ENCODE measurements around the gene BTBD9.

Gene BTBD9

DNA sequence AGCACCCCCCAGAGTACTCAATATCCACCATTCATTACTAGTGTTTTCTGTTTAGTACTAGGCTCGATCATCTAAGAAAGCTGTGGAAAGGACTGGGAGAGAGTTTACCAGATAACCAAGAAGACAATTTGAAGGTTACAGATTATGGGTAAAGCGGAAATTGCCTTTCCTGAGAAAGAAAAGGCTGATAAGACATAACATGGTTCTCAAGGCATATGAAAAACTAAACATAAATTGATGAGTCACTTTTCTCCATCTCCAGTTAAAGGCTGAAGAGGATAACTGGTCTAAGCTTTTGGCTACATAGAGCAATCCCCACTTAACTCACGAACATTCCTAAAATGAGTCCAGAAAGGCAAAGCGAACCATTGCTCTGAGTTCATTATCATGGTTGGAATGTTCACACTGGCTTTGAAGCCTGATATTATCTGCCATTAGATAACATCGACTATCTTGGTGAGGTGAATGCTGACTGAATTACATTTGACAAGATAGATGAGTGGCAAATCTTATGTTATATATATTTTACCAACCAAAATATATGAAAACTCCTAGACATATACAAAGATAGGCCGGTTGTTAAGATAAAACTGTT, 65.8 kb downstream of the BTBD9 start:
- no peak overlapping the region for H3K4me3 ChIP-seq (ENCODE audit: low read length)
- H3K9ac ChIP-seq (ENCODE audit: low read length) = no peak overlapping the region
- H3K36me3 ChIP-seq (ENCODE audit: control insufficient read depth, low read depth, low read length) = no peaks in the 10 kb centered on the region
- no peak overlapping the region for H3K27ac ChIP-seq (ENCODE audit: low read length)
- peaks cover 9% of the 10 kb centered on the region for H3K4me1 ChIP-seq (ENCODE audit: control insufficient read depth, low read depth, low read length)
- H3K27me3 ChIP-seq (ENCODE audit: control insufficient read depth, insufficient read depth, low read length) = no peaks in the 10 kb centered on the region
- H3K9me3 ChIP-seq (ENCODE audit: control insufficient read depth, low read depth, low read length) = no peaks in the 10 kb centered on the region

DNA sequence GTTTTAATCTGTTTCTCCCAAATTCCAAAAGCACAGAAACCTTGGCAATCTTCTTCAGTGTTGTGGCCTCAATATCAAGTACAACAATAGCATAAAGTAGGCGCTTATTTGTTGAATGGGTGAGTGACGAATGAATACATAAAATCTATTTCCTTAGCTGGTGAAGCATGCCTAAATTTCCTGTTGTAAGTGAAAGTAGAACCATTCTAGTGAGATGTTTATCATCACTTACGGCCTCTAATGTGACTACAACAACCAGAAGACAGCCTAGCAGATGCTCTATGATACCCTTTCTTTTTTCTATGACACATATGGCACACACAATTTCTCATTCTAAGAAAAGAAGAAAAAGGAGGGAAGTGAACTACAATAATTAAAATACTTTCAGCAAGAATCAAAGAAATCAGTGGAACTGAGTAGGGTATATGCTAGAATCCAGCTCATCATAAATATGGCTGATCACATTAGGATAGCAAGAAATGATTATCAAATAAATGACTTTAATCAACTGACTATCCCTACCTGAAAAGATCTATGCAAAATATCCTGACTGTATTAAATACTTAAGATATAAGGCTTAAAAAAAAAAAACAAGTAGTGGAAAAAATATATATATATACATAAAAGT, 67.4 kb downstream of the BTBD9 start:
- Histone ChIP-seq H3K9ac (ENCODE audit: low read length) (no peak overlapping the region), H3K27ac (ENCODE audit: low read length) (no peak overlapping the region), H3K27me3 (ENCODE audit: control insufficient read depth, insufficient read depth, low read length) (no peaks in the 10 kb centered on the region), H3K9me3 (ENCODE audit: control insufficient read depth, low read depth, low read length) (no peaks in the 10 kb centered on the region), H3K4me3 (ENCODE audit: low read length) (no peak overlapping the region), H3K36me3 (ENCODE audit: control insufficient read depth, low read depth, low read length) (no peaks in the 10 kb centered on the region), H3K4me1 (ENCODE audit: control insufficient read depth, low read depth, low read length) (peaks cover 9% of the 10 kb centered on the region)

DNA sequence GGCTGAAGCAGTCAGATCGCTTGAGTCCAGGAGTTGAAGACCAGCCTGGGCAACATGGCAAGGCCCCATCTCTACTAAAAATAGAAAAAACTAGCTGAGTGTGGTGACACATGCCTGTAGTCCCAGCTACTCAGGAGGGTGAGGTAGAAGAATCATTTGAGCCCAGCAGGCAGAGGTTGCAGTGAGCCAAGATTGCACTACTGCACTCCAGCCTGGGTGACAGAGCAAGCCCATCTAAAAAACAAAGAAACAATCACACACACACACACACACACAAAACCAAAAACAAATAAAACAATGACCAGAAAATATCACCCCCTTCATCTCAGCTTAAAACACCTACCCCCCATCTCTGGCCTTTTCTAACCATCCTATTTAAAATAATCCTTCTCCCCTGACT, 68.0 kb downstream of the BTBD9 start:
- no peak overlapping the region for H3K9ac ChIP-seq (ENCODE audit: low read length)
- no peaks in the 10 kb centered on the region for H3K9me3 ChIP-seq (ENCODE audit: control insufficient read depth, low read depth, low read length)
- no peaks in the 10 kb centered on the region for H3K27me3 ChIP-seq (ENCODE audit: control insufficient read depth, insufficient read depth, low read length)
- peaks cover 11% of the 10 kb centered on the region for H3K4me1 ChIP-seq (ENCODE audit: control insufficient read depth, low read depth, low read length)
- no peak overlapping the region for H3K27ac ChIP-seq (ENCODE audit: low read length)
- H3K36me3 ChIP-seq (ENCODE audit: control insufficient read depth, low read depth, low read length) = no peaks in the 10 kb centered on the region
- no peak overlapping the region for H3K4me3 ChIP-seq (ENCODE audit: low read length)

DNA sequence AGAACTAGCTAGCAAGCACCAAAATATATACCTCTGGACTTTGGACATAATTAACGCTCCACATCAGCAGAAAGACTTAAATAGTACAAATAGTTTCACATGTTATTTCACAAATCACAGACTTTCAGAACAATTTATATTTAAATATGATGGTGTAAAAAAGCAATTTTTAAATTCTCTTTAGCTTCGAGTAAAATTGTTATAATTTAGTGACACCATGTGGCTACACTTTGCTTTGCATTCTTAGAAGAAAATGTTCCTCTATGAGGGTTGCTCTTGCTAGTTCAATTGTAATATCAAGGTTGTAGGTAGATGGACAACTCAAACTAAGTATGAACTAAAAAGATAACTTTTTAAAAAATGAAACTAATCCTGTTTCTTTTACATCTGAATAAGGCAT, 69.0 kb downstream of the BTBD9 start:
- Histone ChIP-seq H3K27ac (ENCODE audit: low read length) (no peak overlapping the region), H3K4me1 (ENCODE audit: control insufficient read depth, low read depth, low read length) (peaks cover 18% of the 10 kb centered on the region), H3K4me3 (ENCODE audit: low read length) (no peak overlapping the region), H3K27me3 (ENCODE audit: control insufficient read depth, insufficient read depth, low read length) (no peaks in the 10 kb centered on the region), H3K9ac (ENCODE audit: low read length) (no peak overlapping the region), H3K36me3 (ENCODE audit: control insufficient read depth, low read depth, low read length) (no peaks in the 10 kb centered on the region), H3K9me3 (ENCODE audit: control insufficient read depth, low read depth, low read length) (no peaks in the 10 kb centered on the region)

DNA sequence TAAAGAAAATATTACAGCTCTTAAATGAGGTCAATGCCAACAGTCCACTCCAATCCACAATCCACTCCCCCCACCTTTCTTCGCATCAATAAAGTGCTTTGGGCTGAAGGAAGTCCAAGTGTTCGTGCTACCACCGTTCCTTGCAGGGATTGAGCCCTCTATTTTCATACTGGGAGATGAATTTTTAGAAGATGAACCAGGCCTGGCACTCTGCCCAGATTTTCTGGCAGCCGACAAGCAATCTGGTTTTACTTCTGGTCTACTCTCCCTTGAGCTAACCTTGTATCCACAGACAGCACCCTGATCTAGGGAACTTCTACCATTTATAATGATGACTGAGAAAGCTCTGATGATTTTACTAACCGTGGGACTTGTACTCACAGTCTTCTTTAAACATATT, 72.3 kb downstream of the BTBD9 start:
- no peaks in the 10 kb centered on the region for H3K9me3 ChIP-seq (ENCODE audit: control insufficient read depth, low read depth, low read length)
- H3K36me3 ChIP-seq (ENCODE audit: control insufficient read depth, low read depth, low read length) = no peaks in the 10 kb centered on the region
- no peak overlapping the region for H3K9ac ChIP-seq (ENCODE audit: low read length)
- H3K4me3 ChIP-seq (ENCODE audit: low read length) = no peak overlapping the region
- H3K4me1 ChIP-seq (ENCODE audit: control insufficient read depth, low read depth, low read length) = peaks cover 18% of the 10 kb centered on the region
- no peak overlapping the region for H3K27ac ChIP-seq (ENCODE audit: low read length)
- no peaks in the 10 kb centered on the region for H3K27me3 ChIP-seq (ENCODE audit: control insufficient read depth, insufficient read depth, low read length)

DNA sequence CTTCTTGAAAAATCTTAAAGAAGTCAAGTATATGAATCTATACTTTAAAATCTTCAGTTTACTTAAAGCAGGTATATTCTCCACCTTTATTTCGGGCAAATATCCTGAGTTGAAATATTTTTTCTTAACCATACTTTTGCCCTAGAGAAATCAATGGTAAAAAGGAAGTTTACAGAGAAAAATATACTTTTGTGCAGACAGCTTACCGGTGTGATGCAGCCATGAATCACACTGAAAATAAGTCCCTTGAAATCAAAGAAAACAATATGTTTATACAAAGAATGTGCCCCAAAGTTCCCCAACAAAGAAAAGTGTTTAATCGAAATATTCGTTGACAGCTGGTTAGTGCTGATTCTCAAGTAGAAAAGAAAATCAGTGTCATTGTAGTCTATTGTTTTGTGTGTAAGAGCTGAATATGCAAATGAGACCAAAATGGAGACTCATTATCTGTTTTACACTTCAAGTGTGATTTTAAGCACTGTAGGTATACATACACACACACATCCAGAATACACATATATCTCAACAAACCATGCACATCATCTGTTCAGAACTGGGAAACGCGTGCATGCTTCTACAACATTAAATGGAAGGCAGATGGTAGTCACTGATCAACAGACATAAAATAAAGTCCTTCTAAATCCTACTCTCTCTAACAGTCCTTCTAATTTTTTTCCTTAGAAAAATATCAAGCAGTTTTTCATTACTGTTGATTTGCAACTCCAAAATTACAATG, 73.3 kb downstream of the BTBD9 start:
- Histone ChIP-seq H3K27ac (ENCODE audit: low read length) (no peak overlapping the region), H3K27me3 (ENCODE audit: control insufficient read depth, insufficient read depth, low read length) (no peaks in the 10 kb centered on the region), H3K9ac (ENCODE audit: low read length) (no peak overlapping the region), H3K9me3 (ENCODE audit: control insufficient read depth, low read depth, low read length) (no peaks in the 10 kb centered on the region), H3K36me3 (ENCODE audit: control insufficient read depth, low read depth, low read length) (no peaks in the 10 kb centered on the region), H3K4me1 (ENCODE audit: control insufficient read depth, low read depth, low read length) (peaks cover 18% of the 10 kb centered on the region), H3K4me3 (ENCODE audit: low read length) (no peak overlapping the region)

DNA sequence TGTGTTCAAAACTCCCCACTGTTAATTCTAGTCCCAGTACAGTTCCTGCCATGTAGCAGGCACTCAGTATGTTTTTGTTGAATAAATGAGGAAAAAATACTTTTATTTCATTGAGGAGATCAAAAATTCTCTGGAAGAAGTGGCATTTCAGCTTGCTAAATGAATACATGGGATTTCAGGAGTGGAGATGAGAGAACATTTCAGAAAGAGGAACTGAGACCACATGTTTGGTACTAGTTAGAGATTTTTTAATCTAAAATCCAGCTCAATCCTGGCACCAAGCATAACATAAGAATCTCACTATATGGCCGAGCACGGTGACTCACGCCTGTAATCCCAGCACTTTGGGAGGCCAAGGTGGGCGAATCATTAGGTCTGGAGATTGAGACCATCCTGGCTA, 75.4 kb downstream of the BTBD9 start:
- Histone ChIP-seq H3K27me3 (ENCODE audit: control insufficient read depth, insufficient read depth, low read length) (no peaks in the 10 kb centered on the region), H3K36me3 (ENCODE audit: control insufficient read depth, low read depth, low read length) (no peaks in the 10 kb centered on the region), H3K9ac (ENCODE audit: low read length) (no peak overlapping the region), H3K4me1 (ENCODE audit: control insufficient read depth, low read depth, low read length) (peaks cover 9% of the 10 kb centered on the region), H3K9me3 (ENCODE audit: control insufficient read depth, low read depth, low read length) (no peaks in the 10 kb centered on the region), H3K27ac (ENCODE audit: low read length) (no peak overlapping the region), H3K4me3 (ENCODE audit: low read length) (no peak overlapping the region)

GRCh38 chr6:38555606-38556005, 84.1 kb downstream of the BTBD9 start:
- Histone ChIP-seq H3K9ac (ENCODE audit: low read length) (no peak overlapping the region), H3K9me3 (ENCODE audit: control insufficient read depth, low read depth, low read length) (no peaks in the 10 kb centered on the region), H3K36me3 (ENCODE audit: control insufficient read depth, low read depth, low read length) (no peaks in the 10 kb centered on the region), H3K27ac (ENCODE audit: low read length) (no peak overlapping the region), H3K27me3 (ENCODE audit: control insufficient read depth, insufficient read depth, low read length) (no peaks in the 10 kb centered on the region), H3K4me3 (ENCODE audit: low read length) (no peak overlapping the region), H3K4me1 (ENCODE audit: control insufficient read depth, low read depth, low read length) (no peaks in the 10 kb centered on the region)

DNA sequence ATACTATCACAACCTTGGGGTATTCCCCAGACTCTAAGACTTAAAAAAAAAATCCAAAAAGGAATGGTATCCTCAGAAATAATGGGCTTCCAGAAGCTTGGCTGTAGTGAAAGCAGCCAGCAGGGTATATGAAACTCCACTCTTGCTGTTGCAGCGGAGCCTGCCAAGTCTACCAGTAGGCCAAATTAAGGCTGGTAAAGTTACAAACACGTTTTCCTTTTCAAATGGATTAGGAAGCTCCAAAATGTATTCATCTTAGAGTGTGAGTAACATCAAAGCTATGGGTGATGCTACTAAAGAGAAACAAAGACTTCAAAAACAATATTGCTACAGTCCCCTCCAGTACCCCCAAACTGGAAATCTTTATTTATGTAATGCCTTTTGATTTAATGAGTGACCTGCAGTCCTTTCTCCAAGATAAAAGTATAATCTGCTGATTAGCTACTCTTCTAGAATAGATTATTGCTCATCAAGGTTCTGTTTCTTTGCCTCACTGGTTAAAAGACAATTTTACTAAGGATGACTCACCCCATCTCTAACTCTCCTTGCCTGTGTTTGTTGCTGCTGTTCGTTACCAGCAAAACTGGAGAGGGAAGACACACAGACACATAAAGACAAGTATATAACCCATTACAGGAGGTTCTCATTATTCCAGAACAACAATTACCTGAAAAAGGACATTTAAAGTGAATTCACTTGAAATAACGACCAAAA, 84.9 kb downstream of the BTBD9 start:
- Histone ChIP-seq H3K36me3 (ENCODE audit: control insufficient read depth, low read depth, low read length) (no peaks in the 10 kb centered on the region), H3K4me1 (ENCODE audit: control insufficient read depth, low read depth, low read length) (no peaks in the 10 kb centered on the region), H3K4me3 (ENCODE audit: low read length) (no peak overlapping the region), H3K9me3 (ENCODE audit: control insufficient read depth, low read depth, low read length) (no peaks in the 10 kb centered on the region), H3K27ac (ENCODE audit: low read length) (no peak overlapping the region), H3K27me3 (ENCODE audit: control insufficient read depth, insufficient read depth, low read length) (no peaks in the 10 kb centered on the region), H3K9ac (ENCODE audit: low read length) (no peak overlapping the region)

DNA sequence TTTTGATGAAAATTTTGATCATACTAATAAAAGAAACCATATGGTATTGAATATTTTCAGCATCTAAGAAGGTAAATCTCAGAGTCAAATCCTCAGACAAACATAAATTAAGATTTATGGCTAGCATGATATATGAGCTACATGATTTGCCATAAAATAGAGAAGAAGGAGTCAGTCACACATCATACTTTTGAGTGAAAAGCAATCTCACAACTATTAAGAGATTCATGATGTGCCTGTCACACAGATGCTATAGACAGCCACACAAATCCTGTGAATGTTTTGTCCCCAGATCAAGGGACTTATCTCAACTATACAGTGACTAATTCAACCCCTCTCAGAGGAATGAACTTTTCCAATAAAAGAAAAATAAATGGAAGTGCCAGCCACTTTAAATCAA, 85.7 kb downstream of the BTBD9 start:
- Histone ChIP-seq H3K27me3 (ENCODE audit: control insufficient read depth, insufficient read depth, low read length) (no peaks in the 10 kb centered on the region), H3K9me3 (ENCODE audit: control insufficient read depth, low read depth, low read length) (no peaks in the 10 kb centered on the region), H3K4me1 (ENCODE audit: control insufficient read depth, low read depth, low read length) (no peaks in the 10 kb centered on the region), H3K36me3 (ENCODE audit: control insufficient read depth, low read depth, low read length) (no peaks in the 10 kb centered on the region), H3K4me3 (ENCODE audit: low read length) (no peak overlapping the region), H3K9ac (ENCODE audit: low read length) (no peak overlapping the region), H3K27ac (ENCODE audit: low read length) (no peak overlapping the region)

- Histone ChIP-seq H3K9me3 (ENCODE audit: control insufficient read depth, low read depth, low read length) (no peaks in the 10 kb centered on the region), H3K9ac (ENCODE audit: low read length) (no peak overlapping the region), H3K4me3 (ENCODE audit: low read length) (no peak overlapping the region), H3K36me3 (ENCODE audit: control insufficient read depth, low read depth, low read length) (no peaks in the 10 kb centered on the region), H3K27me3 (ENCODE audit: control insufficient read depth, insufficient read depth, low read length) (no peaks in the 10 kb centered on the region), H3K27ac (ENCODE audit: low read length) (no peak overlapping the region), H3K4me1 (ENCODE audit: control insufficient read depth, low read depth, low read length) (no peaks in the 10 kb centered on the region)
These were observed 87.6 kb downstream of the BTBD9 start for GRCh38 chr6:38552121-38552520.
